SIG-M5 (cell line): Measurements from ENCODE around the gene NUDT22.

Experiments used
- DNase-seq: peaks from one replicate; lab custom pipeline; 2025; lab: John Stamatoyannopoulos, UW

NUDT22 gene

GRCh38 chr11:64275031-64275800 is 49.1 kb downstream of the NUDT22 start:
- no peak for DNase-seq

GRCh38 chr11:64275841-64276240 is 49.8 kb downstream of the NUDT22 start:
- no peak for DNase-seq

GRCh38 chr11:64276653-64277431 is 50.8 kb downstream of the NUDT22 start:
- no peak for DNase-seq

GRCh38 chr11:64278576-64279190 is 52.6 kb downstream of the NUDT22 start:
- no peak for DNase-seq
